Fibroblast of villous mesenchyme (primary cell): ENCODE results near the gene TNRC18. TPM values are rescaled to one million over a fixed set of nuclear protein-coding genes. Genes with fewer than 3 reads are reported as not detected.

Experiments used
- DNase-seq: peaks from one replicate; pipeline ENCODE4 v3.0.0-alpha.2; 2010; ENCODE audit warnings: low read depth
- H3K4me3 ChIP-seq: 2 replicates; pipeline ENCODE4 v1.5.1; 2011; ENCODE audit warnings: low read depth, mild to moderate bottlenecking, low read length
- CTCF ChIP-seq: IDR thresholded peaks from 2 replicates; pipeline ENCODE4 v1.5.1; 2012; ENCODE audit warnings: low read depth, mild to moderate bottlenecking, low read length; ENCODE audit not compliant: insufficient read depth
- total RNA-seq: library from RNA; depleted of rRNA; stranded (reverse); fragments of >200 nt; gene quantifications from 2 replicates; pipeline ENCODE4 v1.2.3, GENCODE V29; 2012

TNRC18 gene
- total RNA-seq, 1 donor = 54.4 TPM

DNA sequence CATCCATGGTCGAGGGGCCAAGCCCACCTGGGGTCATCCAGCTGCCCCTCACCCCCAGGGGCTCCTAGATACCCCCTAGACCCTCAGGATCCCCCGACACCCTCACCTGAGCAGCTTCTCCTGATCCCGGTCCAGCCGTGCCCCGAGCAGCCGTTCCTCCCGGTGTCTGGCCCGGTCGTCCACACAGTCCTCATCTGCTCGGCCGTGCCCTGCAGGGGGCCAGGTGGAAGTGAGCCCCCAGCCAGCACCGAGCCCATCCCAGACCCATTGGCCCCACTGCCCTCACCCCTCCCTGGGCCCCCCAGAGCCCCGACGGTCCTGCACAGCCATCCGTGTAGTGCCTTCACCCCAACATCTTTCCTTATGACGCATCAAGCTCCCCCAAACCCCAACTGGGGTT, 45.8 kb downstream of the TNRC18 start:
- no peak for DNase-seq
- TF ChIP-seq CTCF = no peak
- H3K4me3 ChIP-seq = no peak overlapping the region

GRCh38 chr7:5377279-5377678, 46.4 kb downstream of the TNRC18 start:
- no peak for TF ChIP-seq CTCF
- H3K4me3 ChIP-seq = no peak overlapping the region
- no peak for DNase-seq

DNA sequence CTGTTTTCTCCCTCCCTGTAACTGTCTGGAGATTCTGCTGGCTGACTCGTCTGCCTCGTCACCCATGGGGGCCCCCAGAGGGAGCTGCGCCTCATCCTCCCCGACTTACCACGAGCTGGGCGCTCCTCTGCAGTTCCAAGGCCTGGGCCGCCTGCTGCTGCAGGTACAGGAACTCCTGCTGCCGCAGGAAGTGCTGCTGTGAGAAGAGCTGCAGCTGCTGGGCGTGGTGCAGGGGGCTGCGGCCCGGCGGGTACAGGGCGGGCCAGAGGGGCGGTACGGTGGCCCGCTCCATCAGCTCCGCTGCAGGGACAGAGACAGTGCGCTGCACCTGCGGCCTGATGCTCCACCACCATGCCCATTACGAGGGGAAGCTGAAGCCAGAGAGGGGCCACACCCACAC, 47.7 kb downstream of the TNRC18 start:
- no peak overlapping the region for H3K4me3 ChIP-seq
- no peak for TF ChIP-seq CTCF
- DNase-seq = no peak

- TF ChIP-seq CTCF = no peak
- DNase-seq = no peak
- no peak overlapping the region for H3K4me3 ChIP-seq
Observed at GRCh38 chr7:5374464-5374863, 49.2 kb downstream of the TNRC18 start.

DNA sequence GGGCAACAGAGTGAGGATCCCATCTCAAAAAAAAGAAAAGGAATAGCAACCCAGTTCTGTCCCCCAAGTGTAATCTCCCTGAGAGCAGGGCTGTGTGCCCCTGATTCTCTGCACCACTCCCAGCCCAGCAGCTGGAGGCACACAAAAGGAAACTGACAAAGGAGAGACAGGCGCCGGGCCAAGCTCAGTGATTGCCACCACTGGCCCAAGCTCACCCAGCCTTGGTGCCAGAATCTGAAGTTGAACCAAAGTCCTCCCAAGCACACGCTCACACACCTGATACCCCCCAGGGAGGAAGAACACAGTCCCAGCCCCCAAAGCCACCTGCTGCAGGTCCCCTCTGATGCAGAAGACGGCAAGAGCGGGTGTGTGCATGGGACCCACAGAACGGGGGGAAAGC, 50.3 kb downstream of the TNRC18 start:
- no peak for TF ChIP-seq CTCF
- DNase-seq = no peak
- H3K4me3 ChIP-seq = no peak overlapping the region

GRCh38 chr7:5370454-5371353, 52.9 kb downstream of the TNRC18 start:
- no peak for TF ChIP-seq CTCF
- H3K4me3 ChIP-seq = no peak overlapping the region
- no peak for DNase-seq

DNA sequence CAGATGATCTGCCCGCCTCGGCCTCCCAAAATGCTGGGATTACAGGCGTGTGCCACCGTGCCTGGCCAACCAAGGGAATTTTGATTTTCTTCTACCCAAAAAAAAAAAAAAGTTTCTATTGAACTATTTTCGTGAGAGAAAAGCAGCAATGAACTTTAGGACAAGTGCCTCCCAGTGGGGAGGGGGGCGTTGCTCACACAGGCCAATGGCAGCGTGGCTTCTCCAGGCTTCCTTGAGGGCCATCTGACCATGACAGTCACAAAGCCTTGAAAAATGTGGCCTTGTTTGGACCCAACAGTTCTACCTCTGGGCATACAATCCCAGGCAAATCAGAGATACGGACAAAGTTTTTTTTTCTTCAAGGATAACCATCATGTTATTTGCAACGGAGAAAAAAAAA, 56.0 kb downstream of the TNRC18 start:
- DNase-seq = no peak
- no peak for TF ChIP-seq CTCF
- no peak overlapping the region for H3K4me3 ChIP-seq
